SK-N-MC (cell line): Measurements from ENCODE around the gene ACOT13.
"Not testable (repeated sequence)": the region's sequence is repeated elsewhere in the genome, so short reads cannot be mapped to it uniquely, and the experiment has no call there.

Source experiments
- DNase-seq: peaks from one replicate; pipeline ENCODE4 v3.0.0-alpha.2; 2011; ENCODE audit warnings: low read depth, low spot score
- H3K27ac ChIP-seq: fragments of 200-600 bp; sonication (generic); 2 replicates; pipeline ENCODE4 v1.5.1; 2016; ENCODE audit warnings: mixed run types
- H3K36me3 ChIP-seq: fragments of 200-600 bp; sonication (generic); 2 replicates; pipeline ENCODE4 v1.6.1; 2017; ENCODE audit warnings: antibody characterized with exemption, low read length, mixed read lengths; ENCODE audit not compliant: insufficient read depth
- H3K4me3 ChIP-seq: fragments of 200-600 bp; sonication (generic); 2 replicates; pipeline ENCODE4 v1.5.1; 2016
- H3K9ac ChIP-seq: fragments of 200-600 bp; sonication (generic); 2 replicates; pipeline ENCODE4 v1.8.0; 2017; ENCODE audit warnings: mixed run types, mixed read lengths; ENCODE audit not compliant: insufficient read length
- H3K9me3 ChIP-seq: fragments of 200-600 bp; sonication (generic); 2 replicates; pipeline ENCODE4 v1.6.1; 2017; ENCODE audit warnings: low read depth, mild to moderate bottlenecking, antibody characterized with exemption, low read length, moderate library complexity, mixed read lengths
- EZH2 ChIP-seq: fragments of 200-600 bp; sonication (generic); IDR thresholded peaks from one replicate; pipeline ENCODE4 v1.6.1; 2017; ENCODE audit warnings: antibody characterized with exemption
- FOXP2 ChIP-seq: optimal IDR thresholded peaks from 2 replicates; pipeline ENCODE3; 2011; ENCODE audit warnings: mild to moderate bottlenecking, moderate library complexity; ENCODE audit not compliant: insufficient read depth; ENCODE audit errors: extremely low read length, control extremely low read depth
- POLR2AphosphoS5 ChIP-seq: IDR thresholded peaks from 2 replicates; pipeline ENCODE4 v1.6.1; 2012; ENCODE audit warnings: mild to moderate bottlenecking, low read depth, low read length, borderline replicate concordance

Gene ACOT13

GRCh38 chr6:24709014-24709711 lies 42.3 kb downstream of the ACOT13 start:
- no peak overlapping the region for H3K9ac ChIP-seq
- no peak overlapping the region for H3K27ac ChIP-seq
- no peaks in the 10 kb centered on the region for H3K9me3 ChIP-seq
- H3K4me3 ChIP-seq: no peak overlapping the region
- peaks cover 99% of the 10 kb centered on the region for H3K36me3 ChIP-seq
- DNase-seq: no peak
- TF ChIP-seq POLR2AphosphoS5 (no peak), EZH2 (no peak), FOXP2 (no peak)

DNA sequence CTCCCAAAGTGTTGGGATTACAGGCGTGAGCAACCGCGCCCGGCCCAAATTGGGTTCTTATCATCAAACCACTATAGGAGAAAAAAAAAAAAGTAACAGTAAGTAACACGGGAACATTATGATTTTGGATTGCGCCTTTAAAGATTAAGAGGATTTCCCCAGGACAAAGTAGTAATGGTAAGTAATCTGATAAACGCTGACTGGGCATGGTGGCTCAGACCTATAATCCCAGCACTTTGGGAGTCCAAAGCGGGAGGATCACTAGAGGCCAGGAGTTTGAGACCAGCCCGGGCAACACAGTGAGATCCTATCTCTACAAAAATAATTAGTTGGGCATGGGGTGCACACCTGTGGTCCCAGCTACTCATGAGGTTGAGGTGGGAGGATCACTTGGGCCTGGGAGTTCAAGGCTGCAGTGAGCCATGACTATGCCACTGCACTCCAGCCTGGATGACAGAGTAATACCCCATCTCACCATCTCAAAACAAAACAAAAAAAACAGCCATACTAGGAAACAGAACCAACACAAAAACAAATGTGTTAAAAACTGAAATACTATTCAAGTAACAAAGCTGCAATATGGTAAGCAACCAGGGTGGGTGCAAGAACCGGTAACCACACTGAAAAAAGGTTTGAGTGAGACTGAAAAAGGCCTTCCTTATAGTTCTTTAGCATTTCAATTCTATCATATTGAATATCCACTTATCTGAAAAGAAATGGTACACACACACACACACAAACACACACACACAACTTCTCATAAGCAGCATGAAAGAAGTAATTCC lies 43.8 kb downstream of the ACOT13 start:
- H3K9me3 ChIP-seq: no peaks in the 10 kb centered on the region
- H3K4me3 ChIP-seq: no peak overlapping the region
- TF ChIP-seq EZH2: no peak
- no peak for TF ChIP-seq FOXP2
- TF ChIP-seq POLR2AphosphoS5: no peak
- H3K9ac ChIP-seq: no peak overlapping the region
- DNase-seq: no peak
- H3K36me3 ChIP-seq: peaks cover 99% of the 10 kb centered on the region
- no peak overlapping the region; the same call in 1 of the 2 replicates for H3K27ac ChIP-seq

GRCh38 chr6:24716602-24717148 lies 49.8 kb downstream of the ACOT13 start:
- not testable (repeated sequence) for H3K9me3 ChIP-seq, DNase-seq, H3K27ac ChIP-seq
- peak overlapping the region; percentile 99 for H3K9ac ChIP-seq
- H3K36me3 ChIP-seq: peaks cover 77% of the 10 kb centered on the region
- peak overlapping the region; percentile 83 for H3K4me3 ChIP-seq

DNA sequence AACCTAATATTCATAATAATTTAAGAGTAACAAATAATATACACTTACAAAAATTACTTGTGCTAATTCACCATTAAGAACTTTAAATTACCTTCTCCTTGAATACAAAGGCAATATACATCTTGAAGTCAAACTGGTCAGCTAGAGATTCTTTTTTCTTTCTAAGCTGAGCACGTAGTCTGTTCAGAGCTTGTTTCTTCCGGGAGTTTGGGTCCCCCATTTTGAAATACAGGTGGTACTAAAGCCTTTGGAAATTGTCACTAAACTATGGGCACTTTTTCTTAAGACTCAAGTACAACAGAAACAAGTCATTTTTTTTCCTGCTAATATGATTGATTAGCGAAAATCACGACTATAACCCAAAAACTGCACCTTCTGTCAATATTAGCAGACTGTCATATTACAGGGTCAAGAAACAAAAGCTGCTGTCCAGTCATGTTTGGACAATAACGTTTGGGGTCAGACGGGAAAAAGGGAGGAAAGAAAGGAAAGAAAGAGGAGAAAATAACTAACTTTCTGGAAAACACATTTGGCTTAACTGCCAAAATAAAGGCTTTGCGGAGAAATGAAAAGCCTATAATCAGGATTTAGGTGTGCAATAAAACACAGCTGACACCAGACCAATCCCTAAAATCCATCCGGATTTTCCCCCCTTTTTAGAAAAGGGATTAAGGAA lies 51.7 kb downstream of the ACOT13 start:
- no peaks in the 10 kb centered on the region for H3K9me3 ChIP-seq
- peaks cover 58% of the 10 kb centered on the region for H3K36me3 ChIP-seq

GRCh38 chr6:24719125-24719971 lies 52.5 kb downstream of the ACOT13 start, which contains the start of gene C6orf62:
C6orf62 (minus strand) TSS chr6:24719154; CDS start chr6:24718668, 486 bp downstream.
- peaks cover 50% of the 10 kb centered on the region for H3K36me3 ChIP-seq
- H3K9ac ChIP-seq: peak within 1 kb of the TSS; percentile 99
- TF ChIP-seq POLR2AphosphoS5 (peak; percentile 69), FOXP2 (no peak), EZH2 (no peak)
- no peaks in the 10 kb centered on the region for H3K9me3 ChIP-seq
- peak within 1 kb of the TSS; percentile 83 for H3K4me3 ChIP-seq
- DNase-seq: peak; percentile 68
- peak within 1 kb of the TSS; percentile 99 for H3K27ac ChIP-seq

More for the DNA sequence above, 51.7 kb downstream of the ACOT13 start:
- peak overlapping the region; percentile 99 for H3K27ac ChIP-seq
- no peak for DNase-seq
- peak overlapping the region; percentile 83 for H3K4me3 ChIP-seq
- peak overlapping the region; percentile 99 for H3K9ac ChIP-seq
- TF ChIP-seq POLR2AphosphoS5 (no peak; the same call in none of the 2 replicates), EZH2 (no peak), FOXP2 (no peak)

DNA sequence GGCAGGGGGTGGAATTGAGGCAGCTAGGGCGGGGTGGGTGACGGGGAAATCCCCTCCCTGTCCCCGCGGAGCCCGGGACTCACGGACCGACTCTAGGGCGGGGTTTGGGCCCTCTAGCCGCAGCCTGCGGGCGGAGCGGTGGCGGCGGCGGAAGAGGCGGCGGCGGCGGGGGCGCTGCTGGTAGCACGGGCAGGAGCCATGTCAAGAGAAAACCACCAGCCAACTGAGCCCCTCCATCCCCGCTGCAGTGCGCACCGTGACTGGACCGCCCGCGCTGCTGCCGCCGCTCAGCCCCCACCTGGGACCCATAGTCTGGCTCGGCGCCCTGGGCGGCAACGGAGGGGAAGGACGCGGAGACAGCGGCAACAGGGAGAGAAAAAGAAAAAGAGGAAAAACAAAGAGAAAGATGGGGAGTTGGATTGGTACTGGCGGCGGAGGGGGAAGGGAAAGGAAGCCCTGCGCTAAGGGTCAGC lies 53.3 kb downstream of the ACOT13 start:
- Histone ChIP-seq H3K9me3 (no peaks in the 10 kb centered on the region), H3K27ac (peak overlapping the region; percentile 99), H3K4me3 (peak overlapping the region; percentile 83), H3K9ac (peak overlapping the region; percentile 99), H3K36me3 (peaks cover 42% of the 10 kb centered on the region)
- TF ChIP-seq FOXP2 (no peak), EZH2 (no peak), POLR2AphosphoS5 (no peak)
- DNase-seq: no peak

- peak overlapping the region; percentile 99 for H3K9ac ChIP-seq
- DNase-seq: peak; percentile 98
- peak overlapping the region; percentile 99 for H3K27ac ChIP-seq
- H3K9me3 ChIP-seq: no peaks in the 10 kb centered on the region
- H3K4me3 ChIP-seq: peak overlapping the region; percentile 83
- peaks cover 36% of the 10 kb centered on the region for H3K36me3 ChIP-seq
- peak; percentile 69 for TF ChIP-seq FOXP2
- no peak for TF ChIP-seq EZH2
- TF ChIP-seq POLR2AphosphoS5: peak; percentile 99
Measured at GRCh38 chr6:24720604-24721460, 54.0 kb downstream of the ACOT13 start.
